A549 (cell line): ENCODE measurements around the gene ARHGAP31. TPM values are rescaled to one million over a fixed set of nuclear protein-coding genes. Genes with fewer than 3 reads are reported as not detected.

Experiments used
- ATAC-seq, 2 experiments: fragments of 200-7000 bp in 1 of 2; fragments of >200 bp in 1 of 2; cut with Nextera tagmentation in 1 of 2; cut with Tn5 transposase in 1 of 2; 3 replicates each; pipeline versions ENCODE4 v1.8.0 to v1.9.1; 2018 to 2020; ENCODE audit warnings: mild to moderate bottlenecking in 1 of 2, moderate library complexity in 1 of 2
- CTCF ChIA-PET: fragments of 300-600 bp; sonication (Branson Sonifier 250); formaldehyde crosslinking; extraction: SDS; loops from one replicate; lab custom pipeline; 2021; ENCODE audit warnings: antibody characterized with exemption, inconsistent platforms; lab: Yijun Ruan, JAX
- POLR2A ChIA-PET: fragments of 350-600 bp; formaldehyde crosslinking; extraction: SDS; loops from one replicate; lab custom pipeline; 2021; ENCODE audit warnings: antibody characterized with exemption, inconsistent platforms; lab: Yijun Ruan, JAX
- DNase-seq, 2 experiments: peaks; one replicate each; pipeline versions ENCODE4 v3.0.0 to v3.0.0-alpha.2; 2011 to 2016; ENCODE audit warnings: low read depth in 1 of 2, low spot score in 1 of 2
- FAIRE-seq: peaks from 2 replicates; lab custom pipeline; 2011; peaks lifted over from hg19 to GRCh38; lab: Jason Lieb, UNC
- H3K27ac ChIP-seq, 2 experiments: fragments of >200 bp; sonication (Bioruptor Twin); formaldehyde crosslinking; 3 replicates each; pipeline ENCODE4 v1.5.1; 2016 to 2017
- H3K4me1 ChIP-seq: fragments of >200 bp; sonication (Bioruptor Twin); formaldehyde crosslinking; 3 replicates; pipeline ENCODE4 v1.6.1; 2016
- H3K4me2 ChIP-seq: fragments of >200 bp; sonication (Bioruptor Twin); formaldehyde crosslinking; 3 replicates; pipeline ENCODE4 v1.6.1; 2016
- H3K4me3 ChIP-seq: fragments of >200 bp; sonication (Bioruptor Twin); formaldehyde crosslinking; 3 replicates; pipeline ENCODE4 v1.5.1; 2016
- H3K9me3 ChIP-seq: fragments of >200 bp; sonication (Bioruptor Twin); formaldehyde crosslinking; 3 replicates; pipeline ENCODE4 v1.6.1; 2016
- BCL3 ChIP-seq: fragments of >200 bp; sonication (Bioruptor Twin); formaldehyde crosslinking; IDR thresholded peaks from 3 replicates; pipeline ENCODE4 v1.6.1; 2016
- CBX2 ChIP-seq: fragments of 200-600 bp; sonication (generic); IDR thresholded peaks from 2 replicates; pipeline ENCODE4 v1.6.1; 2016; ENCODE audit warnings: low read depth, mild to moderate bottlenecking, borderline replicate concordance
- CBX8 ChIP-seq: fragments of 200-600 bp; sonication (generic); IDR thresholded peaks from 2 replicates; pipeline ENCODE4 v1.6.1; 2016
- EP300 ChIP-seq, 2 experiments: fragments of >200 bp; sonication (Bioruptor Twin); formaldehyde crosslinking; IDR thresholded peaks; 2 replicates in 1 of 2; 3 replicates in 1 of 2; pipeline ENCODE4 v1.6.1; 2016 to 2017
- FOSB ChIP-seq: fragments of 250-450 bp; sonication (Bioruptor Pico); IDR thresholded peaks from 2 replicates; pipeline ENCODE4 v1.5.0; 2020; ENCODE audit warnings: mild to moderate bottlenecking, moderate library complexity
- FOSL2 ChIP-seq, 2 experiments: fragments of 450-650 bp in 1 of 2; fragments of >200 bp in 1 of 2; sonication (Bioruptor Twin) in 1 of 2; formaldehyde crosslinking; IDR thresholded peaks; 2 replicates each; pipeline versions ENCODE4 v1.5.0 to v1.6.1; 2016 to 2020; ENCODE audit warnings: mild to moderate bottlenecking in 1 of 2, moderate library complexity in 1 of 2
- FOXS1 ChIP-seq: fragments of 250-450 bp; sonication (Bioruptor Pico); IDR thresholded peaks from 2 replicates; pipeline ENCODE4 v1.5.0; 2020; ENCODE audit warnings: mild to moderate bottlenecking, moderate library complexity
- GATA3 ChIP-seq: IDR thresholded peaks from 2 replicates; pipeline ENCODE4 v1.6.1; 2012; ENCODE audit warnings: borderline replicate concordance
- HOXA7 ChIP-seq: fragments of 250-450 bp; sonication (Bioruptor Pico); IDR thresholded peaks from 2 replicates; pipeline ENCODE4 v1.5.0; 2020; ENCODE audit warnings: mild to moderate bottlenecking, moderate library complexity
- JUN ChIP-seq, 2 experiments: fragments of >200 bp; sonication (Bioruptor Twin); formaldehyde crosslinking; IDR thresholded peaks; 2 replicates in 1 of 2; 3 replicates in 1 of 2; pipeline ENCODE4 v1.6.1; 2016 to 2017
- KDM1A ChIP-seq: fragments of 200-600 bp; sonication (generic); IDR thresholded peaks from 2 replicates; pipeline ENCODE4 v1.6.1; 2016; ENCODE audit warnings: low read depth, mild to moderate bottlenecking
- KDM5A ChIP-seq: fragments of 200-600 bp; sonication (generic); IDR thresholded peaks from 2 replicates; pipeline ENCODE4 v1.6.1; 2016; ENCODE audit warnings: antibody characterized with exemption, mild to moderate bottlenecking
- MAZ ChIP-seq: fragments of 150-350 bp; IDR thresholded peaks from 2 replicates; pipeline ENCODE4 v1.6.1; 2014; ENCODE audit warnings: antibody characterized with exemption, low read depth, low read length, borderline replicate concordance
- NR3C1 ChIP-seq: fragments of >200 bp; sonication (Bioruptor Twin); formaldehyde crosslinking; IDR thresholded peaks from 3 replicates; pipeline ENCODE4 v1.6.1; 2017
- POLR2AphosphoS2 ChIP-seq: conservative IDR thresholded peaks from 2 replicates; pipeline ENCODE4 v1.6.1; 2012; ENCODE audit warnings: low read length, improper control_type of control experiment, inconsistent platforms
- RFX5 ChIP-seq: fragments of 450-650 bp; IDR thresholded peaks from 2 replicates; pipeline ENCODE4 v1.7.1; 2014; ENCODE audit warnings: antibody characterized with exemption, mild to moderate bottlenecking, moderate library complexity
- RNF2 ChIP-seq: fragments of 200-600 bp; sonication (generic); IDR thresholded peaks from 2 replicates; pipeline ENCODE4 v1.6.1; 2016; ENCODE audit warnings: low read depth, mild to moderate bottlenecking, antibody characterized with exemption, moderate library complexity, borderline replicate concordance
- SMC3 ChIP-seq: fragments of >200 bp; sonication (Bioruptor Twin); formaldehyde crosslinking; IDR thresholded peaks from 3 replicates; pipeline ENCODE4 v1.6.1; 2018; ENCODE audit warnings: inconsistent platforms
- USF2 ChIP-seq: fragments of 450-650 bp; IDR thresholded peaks from 2 replicates; pipeline ENCODE4 v1.6.1; 2014; ENCODE audit warnings: antibody characterized with exemption
- ZNF302 ChIP-seq: fragments of 250-450 bp; sonication (Bioruptor Pico); IDR thresholded peaks from 2 replicates; pipeline ENCODE4 v1.9.0; 2021; ENCODE audit warnings: inconsistent platforms, mild to moderate bottlenecking, moderate library complexity
- WGBS: methylation state at CpG from one replicate; pipeline ENCODE4 v1.1.6; 2017; ENCODE audit errors: missing lambda C conversion rate; 5-methylcytosine and 5-hydroxymethylcytosine counted together
- polyA plus RNA-seq, 4 experiments: library from polyadenylated mRNA; depleted of rRNA in 3 of 4; stranded (reverse); fragments of >200 nt; fragmentation: RNase III in 1 of 4; extraction: RNeasy Plus Mini Kit Qiagen cat#74134 plus additional on column Dnase treatment in 1 of 4; gene quantifications; 2 replicates in 3 of 4; 3 replicates in 1 of 4; pipeline ENCODE4 v1.2.3, GENCODE V29; 2011 to 2017
- TF ChIP-seq, protein P1 (sequence below): fragments of 250-450 bp; sonication (Bioruptor Pico); IDR thresholded peaks from 2 replicates; pipeline ENCODE4 v1.5.0; 2021; ENCODE audit warnings: mild to moderate bottlenecking, moderate library complexity, borderline replicate concordance
- TF ChIP-seq, protein P2 (sequence below): fragments of >200 bp; sonication (Bioruptor Twin); formaldehyde crosslinking; IDR thresholded peaks from 2 replicates; pipeline ENCODE4 v1.6.1; 2016

The ARHGAP31 gene
- polyA plus RNA-seq, 2 of the 4 experiments (the other 2 are of a cell fraction) = 0.93 to 1.3 TPM

DNA sequence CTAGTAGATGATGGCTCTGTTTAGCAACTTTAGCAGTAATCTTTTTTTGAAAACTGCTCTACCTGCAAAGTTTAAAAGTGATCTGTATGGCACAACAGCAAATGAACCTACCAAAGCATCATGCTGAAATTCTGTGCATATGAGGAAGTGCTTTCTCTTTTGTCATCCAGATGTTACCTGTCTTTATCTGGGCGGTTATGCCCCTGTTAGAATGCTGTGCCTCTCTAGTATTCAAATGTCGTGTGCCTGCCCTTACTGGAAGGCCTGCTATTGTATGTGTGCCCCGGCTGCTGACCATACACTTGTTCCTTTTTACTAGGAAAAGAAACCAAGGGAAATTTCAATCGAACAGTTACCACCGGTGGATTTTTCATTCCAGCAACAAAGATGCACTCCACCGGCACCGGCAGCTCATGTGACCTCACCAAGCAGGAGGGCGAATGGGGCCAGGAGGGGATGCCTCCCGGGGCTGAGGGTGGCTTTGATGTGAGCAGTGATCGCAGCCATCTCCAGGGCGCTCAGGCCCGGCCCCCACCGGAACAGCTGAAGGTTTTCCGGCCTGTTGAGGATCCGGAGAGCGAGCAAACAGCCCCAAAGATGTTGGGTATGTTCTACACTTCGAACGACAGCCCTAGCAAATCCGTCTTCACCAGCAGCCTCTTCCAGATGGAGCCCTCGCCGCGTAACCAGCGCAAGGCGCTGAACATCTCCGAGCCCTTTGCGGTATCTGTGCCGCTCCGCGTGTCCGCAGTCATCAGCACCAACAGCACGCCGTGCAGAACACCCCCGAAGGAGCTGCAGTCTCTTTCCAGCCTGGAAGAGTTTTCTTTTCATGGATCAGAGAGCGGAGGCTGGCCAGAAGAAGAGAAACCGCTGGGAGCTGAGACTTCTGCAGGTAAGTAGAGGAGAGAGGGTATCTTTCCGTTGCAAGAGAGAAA is 107.6 kb downstream of the ARHGAP31 start:
- Histone ChIP-seq H3K4me2 (no peak overlapping the region), H3K9me3 (no peaks in the 10 kb centered on the region), H3K4me3 (no peak overlapping the region), H3K4me1 (no peaks in the 10 kb centered on the region), H3K27ac (no peak overlapping the region)
- no peak for FAIRE-seq
- ChIA-PET CTCF (no interaction called here), POLR2A (no interaction called here)
- 87% methylated on average over 30 of the region's 36 CpGs for WGBS
- no peak for DNase-seq
- no peak for ATAC-seq
- TF ChIP-seq GATA3 (no peak), MAZ (no peak)

GRCh38 chr3:119402791-119403190 is 108.6 kb downstream of the ARHGAP31 start:
- ATAC-seq (no peak), DNase-seq (no peak), FAIRE-seq (no peak)
- CTCF ChIA-PET = no interaction called here
- 72% methylated on average over 1 of the region's 1 CpG for WGBS
- POLR2A ChIA-PET = no interaction called here
- H3K27ac ChIP-seq = no peak overlapping the region
- H3K4me2 ChIP-seq = no peak overlapping the region
- H3K4me1 ChIP-seq = no peaks in the 10 kb centered on the region
- no peak overlapping the region for H3K4me3 ChIP-seq
- TF ChIP-seq, protein P1, sequence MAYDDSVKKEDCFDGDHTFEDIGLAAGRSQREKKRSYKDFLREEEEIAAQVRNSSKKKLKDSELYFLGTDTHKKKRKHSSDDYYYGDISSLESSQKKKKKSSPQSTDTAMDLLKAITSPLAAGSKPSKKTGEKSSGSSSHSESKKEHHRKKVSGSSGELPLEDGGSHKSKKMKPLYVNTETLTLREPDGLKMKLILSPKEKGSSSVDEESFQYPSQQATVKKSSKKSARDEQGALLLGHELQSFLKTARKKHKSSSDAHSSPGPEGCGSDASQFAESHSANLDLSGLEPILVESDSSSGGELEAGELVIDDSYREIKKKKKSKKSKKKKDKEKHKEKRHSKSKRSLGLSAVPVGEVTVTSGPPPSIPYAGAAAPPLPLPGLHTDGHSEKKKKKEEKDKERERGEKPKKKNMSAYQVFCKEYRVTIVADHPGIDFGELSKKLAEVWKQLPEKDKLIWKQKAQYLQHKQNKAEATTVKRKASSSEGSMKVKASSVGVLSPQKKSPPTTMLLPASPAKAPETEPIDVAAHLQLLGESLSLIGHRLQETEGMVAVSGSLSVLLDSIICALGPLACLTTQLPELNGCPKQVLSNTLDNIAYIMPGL (CRISPR knock-in tag) = no peak
- no peak for TF ChIP-seq FOXS1
- no peak for TF ChIP-seq ZNF302 (CRISPR knock-in tag)
- no peaks in the 10 kb centered on the region for H3K9me3 ChIP-seq

- FAIRE-seq = no peak
- Histone ChIP-seq H3K4me1 (no peaks in the 10 kb centered on the region), H3K27ac (no peak overlapping the region), H3K9me3 (no peaks in the 10 kb centered on the region), H3K4me3 (no peak overlapping the region), H3K4me2 (no peak overlapping the region)
- ChIA-PET CTCF (interaction anchor here (0.7 kb wide), 1 partner anchor 11 kb away, joined by 3 read pairs; no protein-coding TSS in a partner anchor), POLR2A (interaction anchor here (0.6 kb wide), 1 partner anchor 10 kb away, joined by 3 read pairs; no protein-coding TSS in a partner anchor)
- no peak for DNase-seq
- 65% methylated on average over 1 of the region's 1 CpG for WGBS
- TF ChIP-seq JUN (IDR thresholded peaks at IDR 0.05) = no peak
- TF ChIP-seq RFX5 = no peak
- TF ChIP-seq USF2 = no peak
- no peak for TF ChIP-seq KDM5A
- TF ChIP-seq FOSL2 (IDR thresholded peaks at IDR 0.05) = no peak
- TF ChIP-seq FOSL2 (CRISPR knock-in tag; IDR thresholded peaks at IDR 0.05) = no peak
- no peak for TF ChIP-seq KDM1A
- TF ChIP-seq, protein P2, sequence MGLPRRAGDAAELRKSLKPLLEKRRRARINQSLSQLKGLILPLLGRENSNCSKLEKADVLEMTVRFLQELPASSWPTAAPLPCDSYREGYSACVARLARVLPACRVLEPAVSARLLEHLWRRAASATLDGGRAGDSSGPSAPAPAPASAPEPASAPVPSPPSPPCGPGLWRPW = no peak
- no peak for TF ChIP-seq EP300 (IDR thresholded peaks at IDR 0.05)
- no peak for TF ChIP-seq FOSB (CRISPR knock-in tag)
- no peak for TF ChIP-seq RNF2
- TF ChIP-seq SMC3 = no peak
- no peak for TF ChIP-seq CBX8
- TF ChIP-seq CBX2 = no peak
- TF ChIP-seq HOXA7 (CRISPR knock-in tag) = no peak
- no peak for TF ChIP-seq NR3C1
- no peak for TF ChIP-seq POLR2AphosphoS2
- TF ChIP-seq FOXS1 = no peak
- TF ChIP-seq BCL3 = no peak
- ATAC-seq = no peak; a peak in 2 of 6 replicates
These were observed 109.0 kb downstream of the ARHGAP31 start for GRCh38 chr3:119403201-119403600.
